ENCODE data around the gene HEXD.

Gene HEXD

DNA sequence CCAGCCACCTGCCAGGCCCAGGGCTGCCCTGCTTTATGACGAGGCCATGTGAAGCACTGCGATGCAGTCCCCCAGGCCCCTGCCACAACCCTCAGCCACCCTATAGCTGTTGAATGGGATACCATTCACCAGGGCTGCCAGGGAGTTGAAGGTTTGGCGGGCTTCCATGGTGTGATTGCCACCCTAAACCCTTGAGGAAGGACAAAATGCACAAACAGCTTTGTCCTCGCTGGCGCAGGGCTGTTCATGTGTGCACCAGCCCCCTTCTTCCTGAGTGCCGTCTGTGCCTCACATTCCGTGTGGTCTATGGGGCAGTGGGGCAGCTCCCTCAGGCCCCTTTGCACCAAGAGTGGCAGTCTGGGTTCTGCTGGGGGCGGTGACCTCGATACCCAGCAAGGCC is 65.7 kb downstream of the HEXD start:
- TF ChIP-seq POLR2AphosphoS5 (IDR thresholded peaks at IDR 0.05; ENCODE audit: low read depth, low read length) (no peak), SIN3A (IDR thresholded peaks at IDR 0.05; ENCODE audit: borderline replicate concordance, insufficient read depth, low read length) (no peak), FOXP2 (optimal IDR thresholded peaks at IDR 0.05; ENCODE audit: borderline replicate concordance, extremely low read depth, extremely low read length, insufficient read depth) (no peak), TAF1 (IDR thresholded peaks at IDR 0.05; ENCODE audit: borderline replicate concordance, insufficient read depth, low read length) (no peak)
- TF ChIP-seq, protein P1, sequence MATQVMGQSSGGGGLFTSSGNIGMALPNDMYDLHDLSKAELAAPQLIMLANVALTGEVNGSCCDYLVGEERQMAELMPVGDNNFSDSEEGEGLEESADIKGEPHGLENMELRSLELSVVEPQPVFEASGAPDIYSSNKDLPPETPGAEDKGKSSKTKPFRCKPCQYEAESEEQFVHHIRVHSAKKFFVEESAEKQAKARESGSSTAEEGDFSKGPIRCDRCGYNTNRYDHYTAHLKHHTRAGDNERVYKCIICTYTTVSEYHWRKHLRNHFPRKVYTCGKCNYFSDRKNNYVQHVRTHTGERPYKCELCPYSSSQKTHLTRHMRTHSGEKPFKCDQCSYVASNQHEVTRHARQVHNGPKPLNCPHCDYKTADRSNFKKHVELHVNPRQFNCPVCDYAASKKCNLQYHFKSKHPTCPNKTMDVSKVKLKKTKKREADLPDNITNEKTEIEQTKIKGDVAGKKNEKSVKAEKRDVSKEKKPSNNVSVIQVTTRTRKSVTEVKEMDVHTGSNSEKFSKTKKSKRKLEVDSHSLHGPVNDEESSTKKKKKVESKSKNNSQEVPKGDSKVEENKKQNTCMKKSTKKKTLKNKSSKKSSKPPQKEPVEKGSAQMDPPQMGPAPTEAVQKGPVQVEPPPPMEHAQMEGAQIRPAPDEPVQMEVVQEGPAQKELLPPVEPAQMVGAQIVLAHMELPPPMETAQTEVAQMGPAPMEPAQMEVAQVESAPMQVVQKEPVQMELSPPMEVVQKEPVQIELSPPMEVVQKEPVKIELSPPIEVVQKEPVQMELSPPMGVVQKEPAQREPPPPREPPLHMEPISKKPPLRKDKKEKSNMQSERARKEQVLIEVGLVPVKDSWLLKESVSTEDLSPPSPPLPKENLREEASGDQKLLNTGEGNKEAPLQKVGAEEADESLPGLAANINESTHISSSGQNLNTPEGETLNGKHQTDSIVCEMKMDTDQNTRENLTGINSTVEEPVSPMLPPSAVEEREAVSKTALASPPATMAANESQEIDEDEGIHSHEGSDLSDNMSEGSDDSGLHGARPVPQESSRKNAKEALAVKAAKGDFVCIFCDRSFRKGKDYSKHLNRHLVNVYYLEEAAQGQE (IDR thresholded peaks at IDR 0.05; ENCODE audit: insufficient read depth in 1 of 2, low read depth in 2 of 2, low read length in 2 of 2), result no peak

DNA sequence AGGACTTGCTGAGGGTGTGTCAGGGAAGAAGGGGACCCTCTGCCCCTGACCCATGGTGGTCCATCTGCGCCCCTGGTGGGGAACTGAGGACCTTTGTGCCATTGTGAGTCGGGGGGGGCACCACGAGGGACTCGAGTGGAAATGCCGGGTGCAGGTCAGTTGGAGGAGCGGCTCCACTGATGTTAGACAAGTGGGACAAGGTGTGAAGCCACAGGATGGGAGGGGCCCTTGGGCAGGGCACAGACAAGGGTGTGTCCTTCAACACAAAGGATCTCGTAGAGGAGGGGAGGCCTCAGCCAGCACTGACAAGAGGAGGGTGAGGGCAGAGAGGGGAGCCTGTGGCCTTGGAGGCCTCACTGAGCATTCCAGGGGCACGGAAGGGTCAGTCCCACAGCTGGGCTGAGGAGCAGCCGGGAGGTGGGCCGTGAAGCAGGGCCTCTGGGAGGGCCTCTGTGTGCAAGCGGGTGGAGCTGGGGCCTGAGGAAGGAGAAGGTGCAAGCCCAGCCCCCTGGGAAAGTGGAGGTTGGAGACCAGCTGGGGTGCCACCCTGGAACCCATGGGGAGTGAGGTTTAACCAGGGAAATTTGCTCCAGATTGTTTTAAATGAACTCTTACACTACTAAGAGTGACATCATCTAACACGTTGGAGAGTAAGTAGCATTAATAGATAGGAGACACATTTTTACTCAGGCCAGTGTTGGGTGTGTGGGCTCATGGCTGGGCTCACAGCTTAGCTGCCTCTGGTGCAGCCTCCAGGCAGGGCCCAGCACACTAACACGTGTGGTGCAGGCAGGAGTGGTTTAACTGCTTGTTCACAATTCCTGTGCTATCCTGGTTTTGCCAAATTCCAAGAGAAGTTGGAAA is 68.3 kb downstream of the HEXD start:
- TF ChIP-seq FOXP2 (optimal IDR thresholded peaks at IDR 0.05; ENCODE audit: borderline replicate concordance, extremely low read depth, extremely low read length, insufficient read depth) (no peak), TAF1 (IDR thresholded peaks at IDR 0.05; ENCODE audit: borderline replicate concordance, insufficient read depth, low read length) (no peak), POLR2AphosphoS5 (IDR thresholded peaks at IDR 0.05; ENCODE audit: low read depth, low read length) (no peak), SIN3A (IDR thresholded peaks at IDR 0.05; ENCODE audit: borderline replicate concordance, insufficient read depth, low read length) (no peak)
- TF ChIP-seq, protein P1 (IDR thresholded peaks at IDR 0.05; ENCODE audit: insufficient read depth in 1 of 2, low read depth in 2 of 2, low read length in 2 of 2), result no peak

DNA sequence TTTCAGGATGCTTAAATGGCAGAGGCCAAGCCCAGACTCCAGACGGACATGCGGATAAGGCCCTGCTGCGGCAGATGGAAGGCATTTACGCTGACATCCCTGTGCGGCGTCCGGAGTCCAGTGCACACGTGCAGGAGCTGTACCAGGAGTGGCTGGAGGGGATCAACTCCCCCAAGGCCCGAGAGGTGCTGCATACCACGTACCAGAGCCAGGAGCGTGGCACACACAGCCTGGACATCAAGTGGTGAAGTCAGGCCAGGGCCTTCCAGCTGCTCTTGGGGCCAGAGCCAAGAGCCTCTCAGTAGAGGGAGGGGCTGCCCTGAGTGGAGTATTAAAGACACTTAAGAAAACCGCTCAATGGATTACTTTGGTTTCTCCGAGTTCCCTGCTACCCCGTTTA is 69.8 kb downstream of the HEXD start:
- no peak for TF ChIP-seq TAF1 (IDR thresholded peaks at IDR 0.05; ENCODE audit: borderline replicate concordance, insufficient read depth, low read length)
- TF ChIP-seq, protein P1 (IDR thresholded peaks at IDR 0.05; ENCODE audit: insufficient read depth in 1 of 2, low read depth in 2 of 2, low read length in 2 of 2), result no peak
- no peak for TF ChIP-seq FOXP2 (optimal IDR thresholded peaks at IDR 0.05; ENCODE audit: borderline replicate concordance, extremely low read depth, extremely low read length, insufficient read depth)

DNA sequence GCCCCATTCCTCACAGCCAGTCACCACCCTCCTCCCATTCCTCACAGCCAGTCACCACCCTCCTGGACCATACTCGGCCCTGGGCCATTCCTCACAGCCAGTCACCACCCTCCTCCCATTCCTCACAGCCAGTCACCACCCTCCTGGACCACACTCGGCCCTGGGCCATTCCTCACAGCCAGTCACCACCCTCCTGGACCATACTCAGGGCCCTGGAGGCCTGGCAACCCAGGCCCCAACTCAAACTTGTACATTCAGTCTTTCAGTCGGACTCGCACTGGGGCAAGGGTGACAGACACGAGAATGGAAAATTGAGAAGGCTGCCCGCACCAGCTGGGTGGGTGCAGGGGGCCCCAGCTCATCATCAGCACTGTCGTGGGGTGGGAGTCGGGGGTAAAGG is 71.0 kb downstream of the HEXD start:
- TF ChIP-seq, protein P1 (IDR thresholded peaks at IDR 0.05; ENCODE audit: insufficient read depth in 1 of 2, low read depth in 2 of 2, low read length in 2 of 2), result no peak
- TF ChIP-seq TAF1 (IDR thresholded peaks at IDR 0.05; ENCODE audit: borderline replicate concordance, insufficient read depth, low read length), result no peak
- TF ChIP-seq FOXP2 (optimal IDR thresholded peaks at IDR 0.05; ENCODE audit: borderline replicate concordance, extremely low read depth, extremely low read length, insufficient read depth), result no peak
- no peak for TF ChIP-seq POLR2AphosphoS5 (IDR thresholded peaks at IDR 0.05; ENCODE audit: low read depth, low read length)
- TF ChIP-seq SIN3A (IDR thresholded peaks at IDR 0.05; ENCODE audit: borderline replicate concordance, insufficient read depth, low read length), result no peak
